Stimulated activated CD8-positive, alpha-beta memory T cell treated with anti-CD3 and anti-CD28 coated beads, Interleukin-4, amount 100 ng/mL, for 1 hour (primary cell): ENCODE measurements around the gene GLI2.

Source experiments
- DNase-seq, 2 donors: peaks; one replicate each; pipeline ENCODE4 v3.0.0-alpha.2; 2020; ENCODE audit warnings: low read depth in 2 of 2, low spot score in 1 of 2

The GLI2 gene

GRCh38 chr2:120712180-120712681 is 23.4 kb upstream of the GLI2 start:
- no peak for DNase-seq

GRCh38 chr2:120715353-120715752 is 20.3 kb upstream of the GLI2 start:
- DNase-seq = no peak

GRCh38 chr2:120715941-120716340 is 19.7 kb upstream of the GLI2 start:
- DNase-seq = no peak

GRCh38 chr2:120716641-120717585 is 18.8 kb upstream of the GLI2 start:
- DNase-seq = no peak

- DNase-seq = no peak
These were observed 16.2 kb upstream of the GLI2 start for GRCh38 chr2:120719491-120719890.

- DNase-seq = no peak
These were observed 15.4 kb upstream of the GLI2 start for GRCh38 chr2:120720231-120720630.

GRCh38 chr2:120720746-120721375 is 14.8 kb upstream of the GLI2 start:
- DNase-seq = no peak

- DNase-seq = no peak
These were observed 13.5 kb upstream of the GLI2 start for GRCh38 chr2:120722246-120722567.

GRCh38 chr2:120722568-120723421 is 12.9 kb upstream of the GLI2 start:
- DNase-seq = no peak

GRCh38 chr2:120726245-120726644 is 9.4 kb upstream of the GLI2 start:
- no peak for DNase-seq

GRCh38 chr2:120729406-120730399 is 6.0 kb upstream of the GLI2 start:
- DNase-seq = no peak

GRCh38 chr2:120731175-120731574 is 4.5 kb upstream of the GLI2 start:
- DNase-seq = no peak

GRCh38 chr2:120732506-120733237 is 3.0 kb upstream of the GLI2 start:
- no peak for DNase-seq

GRCh38 chr2:120733238-120733932 is 2.3 kb upstream of the GLI2 start:
- no peak for DNase-seq

- no peak for DNase-seq
These were observed 577 bp upstream of the GLI2 start for GRCh38 chr2:120734930-120735651.

GRCh38 chr2:120736202-120736623 is 545 bp downstream of the GLI2 start:
- DNase-seq = no peak

GRCh38 chr2:120736624-120737339 is 1.1 kb downstream of the GLI2 start:
- no peak for DNase-seq
